IPS DF 19.7 (cell line): Measurements from ENCODE around the gene HDAC3.

Source experiments
- DNase-seq: peaks from one replicate; pipeline ENCODE4 v3.0.0-alpha.2; 2013; ENCODE audit warnings: low read depth, low spot score

HDAC3 gene

DNA sequence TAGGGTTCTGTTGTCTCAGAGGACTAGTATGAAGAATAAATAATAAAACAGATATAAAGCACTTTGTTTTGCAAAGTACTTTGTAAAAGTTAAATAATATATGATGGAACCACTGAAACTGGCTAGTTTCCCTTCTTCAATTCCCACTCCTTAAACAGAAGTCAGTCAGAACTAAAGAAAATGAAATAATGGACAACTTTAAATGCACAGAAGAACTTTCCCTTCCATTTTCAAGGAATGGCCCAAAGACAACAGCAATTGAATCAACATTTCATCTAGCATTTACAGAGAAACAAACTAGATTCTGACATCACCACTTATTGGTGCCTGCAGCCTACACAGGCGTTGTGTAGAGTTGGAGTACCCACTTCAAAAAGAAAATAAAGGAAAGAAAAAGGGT is 34.0 kb downstream of the HDAC3 start:
- DNase-seq: no peak

DNA sequence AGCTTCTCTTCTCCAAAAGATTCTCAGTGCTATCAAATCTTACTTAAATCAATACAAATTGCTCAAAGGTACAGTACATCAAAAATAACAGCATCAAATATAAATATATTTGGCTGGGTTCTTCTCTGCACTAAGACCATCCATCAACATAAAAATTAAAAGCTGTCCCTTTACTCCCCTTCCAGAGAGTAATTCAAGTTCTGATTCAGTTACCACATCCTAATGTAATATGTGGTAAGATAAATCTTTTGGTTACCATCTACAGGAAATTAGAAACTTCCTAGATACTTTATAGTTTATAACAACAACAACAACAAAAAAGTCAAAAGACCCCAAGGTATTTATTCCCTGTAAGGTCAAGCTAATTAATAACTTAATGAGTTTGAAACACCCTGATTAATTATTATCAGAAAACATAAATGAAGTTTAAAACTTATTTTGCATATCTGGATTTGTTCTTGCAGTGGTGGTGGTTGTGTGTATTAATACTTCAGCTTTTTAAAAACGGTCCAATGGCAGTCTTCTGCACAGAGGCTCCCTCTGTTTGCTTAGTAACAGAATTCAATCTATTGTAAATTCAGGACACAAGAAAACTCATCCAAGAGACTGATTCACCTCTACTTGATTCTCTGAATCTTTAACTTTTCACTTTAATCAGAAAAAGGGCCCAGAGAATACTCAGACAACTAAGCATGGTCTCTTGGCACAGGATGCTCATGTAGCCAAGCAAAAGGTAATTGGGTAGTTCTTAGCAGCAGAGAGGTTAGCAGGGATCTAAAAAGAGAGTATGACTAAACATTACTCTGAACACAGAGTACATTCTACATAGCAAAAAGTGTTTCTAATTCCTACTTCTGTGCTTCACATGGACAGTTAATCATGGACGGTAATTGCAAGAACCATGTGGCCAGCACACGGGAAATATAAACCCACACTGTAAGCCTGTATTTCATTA is 38.0 kb downstream of the HDAC3 start:
- DNase-seq: no peak

DNA sequence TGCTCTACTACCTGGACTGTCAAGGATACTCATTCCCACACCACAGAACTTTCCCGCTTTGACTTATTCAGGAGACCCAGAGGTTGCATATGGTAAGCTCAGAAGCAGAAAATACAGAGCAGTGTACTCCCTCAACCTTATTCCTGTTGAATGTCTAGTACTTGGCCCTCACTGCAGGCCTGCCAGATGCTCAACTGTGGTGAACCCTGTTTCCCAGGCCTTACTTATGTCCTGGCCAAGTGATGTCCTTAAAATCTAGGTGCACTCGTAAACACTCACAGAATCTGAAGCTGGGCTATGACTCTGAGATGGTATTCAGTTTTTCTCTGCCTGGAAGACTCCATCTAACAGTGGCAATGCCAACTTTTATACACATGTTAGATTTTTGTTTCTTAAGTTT is 38.8 kb downstream of the HDAC3 start:
- DNase-seq: no peak

DNA sequence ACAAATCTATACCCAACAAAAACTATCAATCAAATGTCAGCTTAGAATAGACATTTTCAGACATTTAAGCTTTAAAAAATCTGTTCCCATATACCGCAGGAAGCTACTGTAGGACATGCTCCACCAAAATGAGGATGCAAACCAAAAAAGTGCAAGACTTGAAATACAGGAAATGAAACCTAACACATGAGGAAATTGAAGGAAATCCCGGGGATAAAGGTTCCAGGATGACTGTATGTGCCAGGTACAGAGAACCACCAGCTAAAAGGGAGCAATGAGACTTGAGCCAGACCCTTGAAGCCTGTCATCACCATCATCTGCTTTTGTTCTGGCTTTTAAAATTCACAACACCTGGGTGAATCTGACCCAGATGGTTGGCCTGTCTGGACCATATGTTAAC is 39.3 kb downstream of the HDAC3 start:
- no peak for DNase-seq

DNA sequence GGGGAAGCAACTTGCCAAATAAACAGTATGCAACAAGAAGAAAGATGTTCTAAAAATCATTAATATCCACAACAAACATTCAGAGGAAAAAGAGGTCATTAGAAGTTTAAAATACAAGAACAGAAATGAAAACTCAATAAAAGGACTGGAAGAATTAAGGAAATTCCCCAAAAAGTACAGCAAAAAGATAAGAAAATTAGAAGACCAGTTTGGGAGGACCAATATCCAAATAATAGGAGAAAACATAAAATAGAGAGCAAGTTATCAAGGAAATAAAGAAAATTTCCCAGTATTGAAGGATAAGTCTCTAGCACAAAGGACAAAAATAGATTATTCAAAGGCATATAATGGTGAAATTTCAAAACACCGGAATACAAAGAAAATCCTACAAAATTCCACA is 39.8 kb downstream of the HDAC3 start:
- DNase-seq: no peak

DNA sequence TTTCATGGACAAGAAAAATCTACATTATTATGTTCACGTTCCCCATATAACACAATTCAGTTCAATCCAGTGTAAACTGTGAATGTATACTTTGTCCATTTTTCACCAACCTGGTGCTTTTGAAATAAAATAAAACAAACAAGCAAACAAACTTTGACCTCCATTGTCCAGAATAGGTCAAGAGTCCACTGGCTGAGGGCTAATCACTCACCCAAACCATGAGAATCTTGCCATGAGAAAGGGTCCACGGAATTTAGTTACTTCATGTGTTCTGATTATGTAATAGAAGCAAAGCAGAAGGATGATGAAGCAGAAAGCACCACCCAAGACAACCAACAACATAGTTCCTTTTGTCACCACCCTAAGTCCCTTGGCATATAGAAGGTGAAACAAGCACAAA is 46.5 kb downstream of the HDAC3 start:
- no peak for DNase-seq

DNA sequence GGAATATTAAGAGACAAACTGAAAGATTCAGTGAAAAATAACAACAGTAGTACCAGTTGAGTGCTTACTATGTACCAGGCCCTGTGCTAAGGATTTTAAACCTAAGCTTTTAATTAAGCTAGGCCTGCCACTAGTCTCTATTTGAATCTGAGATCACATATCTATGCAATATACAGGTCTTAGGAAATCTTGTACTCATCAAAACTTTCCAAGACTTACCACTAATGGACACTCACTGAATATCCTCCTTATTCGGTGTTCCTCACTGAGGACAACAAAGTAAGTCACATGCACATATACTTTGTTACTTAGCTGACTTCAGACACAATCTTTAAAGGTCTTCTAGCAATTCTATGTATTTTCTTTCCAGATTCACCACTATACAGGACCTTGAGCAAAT is 50.4 kb downstream of the HDAC3 start:
- no peak for DNase-seq

DNA sequence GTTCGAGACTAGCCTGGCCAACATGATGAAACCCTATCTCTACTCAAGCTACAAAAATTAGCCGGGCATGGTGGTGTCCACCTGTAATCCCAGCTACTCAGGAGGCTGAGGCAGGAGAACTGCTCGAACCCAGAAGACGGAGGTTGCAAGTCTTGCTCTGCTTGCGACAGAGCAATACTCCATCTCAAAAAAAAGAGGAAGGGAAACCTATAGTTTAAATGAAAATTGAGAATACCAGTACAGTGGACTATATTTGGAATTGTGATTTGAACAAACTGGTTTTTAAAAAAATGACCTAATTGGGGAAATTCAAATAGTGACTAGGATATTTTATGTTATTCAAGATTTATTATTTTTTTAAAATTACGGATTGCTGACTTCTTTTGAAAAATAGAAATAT is 51.1 kb downstream of the HDAC3 start:
- DNase-seq: no peak

DNA sequence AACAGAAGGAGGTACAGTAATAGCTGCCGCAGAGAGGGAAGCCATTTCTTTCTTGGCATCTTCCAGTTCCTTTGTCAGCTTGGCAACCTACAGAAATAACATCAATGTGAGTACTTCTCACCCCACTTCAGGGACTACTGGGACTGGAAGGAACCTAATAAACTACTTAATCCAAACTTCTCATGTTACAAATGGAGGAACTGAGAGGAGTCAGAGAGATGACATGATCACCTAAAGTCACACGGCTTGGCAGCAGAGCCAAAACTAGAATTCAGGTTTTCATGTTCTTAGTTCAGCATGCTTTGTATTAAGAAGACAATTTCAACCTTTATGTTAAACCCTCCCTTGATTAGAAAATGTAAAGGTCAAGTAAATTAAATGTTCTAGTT is 62.5 kb downstream of the HDAC3 start:
- no peak for DNase-seq

DNA sequence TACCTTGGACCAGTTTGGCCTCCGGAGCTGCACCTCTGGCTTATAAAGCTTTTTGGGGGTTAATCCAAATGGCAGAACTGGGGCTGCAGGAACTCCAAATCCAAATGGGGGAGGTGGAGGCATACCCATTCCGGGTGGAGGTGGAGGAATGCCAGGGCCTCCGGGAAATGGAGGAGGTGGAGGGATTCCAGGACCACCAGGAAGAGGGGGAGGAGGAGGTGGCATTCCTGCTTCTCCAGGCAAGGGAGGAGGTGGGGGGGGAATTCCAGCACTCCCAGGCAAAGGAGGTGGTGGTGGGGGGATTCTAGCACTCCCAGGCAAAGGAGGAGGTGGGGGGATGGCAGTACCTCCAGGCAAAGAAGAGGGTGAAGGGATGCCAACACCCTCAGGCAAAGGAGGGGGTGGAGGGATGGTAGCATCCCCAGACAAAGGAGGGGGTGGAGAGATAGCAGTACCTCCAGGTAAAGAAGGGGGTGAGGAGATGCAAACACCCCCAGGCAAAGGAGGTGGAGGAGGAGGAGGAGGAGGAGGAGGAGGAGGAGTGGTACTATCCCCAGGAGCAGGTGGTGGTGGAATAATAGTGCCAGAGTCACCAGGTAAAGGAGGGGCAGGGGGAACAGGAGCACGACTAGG is 63.0 kb downstream of the HDAC3 start:
- no peak for DNase-seq
